SK-N-SH (cell line): ENCODE data around the gene CDH22. TPM values are rescaled to one million over a fixed set of nuclear protein-coding genes. Genes with fewer than 3 reads are reported as not detected.

Experiments used
- CTCF ChIA-PET: fragments of 300-600, 350-600 bp; formaldehyde crosslinking; extraction: SDS; loops from one replicate; lab custom pipeline; 2021; lab: Yijun Ruan, JAX
- POLR2A ChIA-PET: fragments of 350-600 bp; sonication (Branson Sonifier 250); formaldehyde crosslinking; extraction: SDS; loops from one replicate; lab custom pipeline; 2020; ENCODE audit warnings: antibody characterized with exemption, inconsistent platforms; lab: Yijun Ruan, JAX
- DNase-seq: peaks from one replicate; pipeline ENCODE4 v3.0.0; 2012
- H2AFZ ChIP-seq: fragments of 200-600 bp; sonication (generic); 2 replicates; pipeline ENCODE4 v1.8.1; 2016; ENCODE audit warnings: antibody characterized with exemption, mild to moderate bottlenecking, low read depth
- H3F3A ChIP-seq: fragments of 200-600 bp; sonication (generic); replicated peaks from 2 replicates; pipeline ENCODE3; 2016; ENCODE audit warnings: antibody characterized with exemption, mild to moderate bottlenecking; ENCODE audit not compliant: insufficient read depth
- H3K27ac ChIP-seq, 2 experiments: fragments of 200-500 bp in 1 of 2; fragments of 200-600 bp in 1 of 2; sonication (Bioruptor generic) in 1 of 2; sonication (generic), shearing (Covaris generic) in 1 of 2; 2 replicates each; pipeline versions ENCODE4 v1.5.1 to v1.6.1; 2014 to 2016; ENCODE audit warnings: low read depth in 2 of 2, inconsistent platforms in 1 of 2, low read length in 1 of 2, mild to moderate bottlenecking in 1 of 2, mixed read lengths in 1 of 2
- H3K27me3 ChIP-seq: fragments of 200-600 bp; sonication (generic), shearing (Covaris generic); 2 replicates; pipeline ENCODE4 v1.6.1; 2016; ENCODE audit warnings: mixed run types; ENCODE audit not compliant: insufficient read depth
- H3K36me3 ChIP-seq, 2 experiments: fragments of 200-500 bp in 1 of 2; fragments of 200-600 bp in 1 of 2; sonication (Bioruptor generic) in 1 of 2; sonication (generic) in 1 of 2; replicated peaks in 1 of 2; 2 replicates each; pipeline versions ENCODE3 to v1.5.1; 2014 to 2016; ENCODE audit warnings: low read length in 1 of 2, mild to moderate bottlenecking in 1 of 2; ENCODE audit not compliant: insufficient read depth in 2 of 2, control insufficient read depth in 1 of 2
- H3K4me1 ChIP-seq, 2 experiments: fragments of 200-500 bp in 1 of 2; fragments of 200-600 bp in 1 of 2; sonication (Bioruptor generic) in 1 of 2; sonication (generic), shearing (Covaris generic) in 1 of 2; 2 replicates each; pipeline versions ENCODE4 v1.5.1 to v1.6.1; 2014 to 2016; ENCODE audit warnings: low read depth in 1 of 2, low read length in 1 of 2, mixed run types in 1 of 2; ENCODE audit not compliant: insufficient read depth in 2 of 2, control insufficient read depth in 1 of 2
- H3K4me2 ChIP-seq: fragments of 200-600 bp; sonication (generic), shearing (Covaris generic); 2 replicates; pipeline ENCODE4 v1.6.1; 2017; ENCODE audit warnings: mixed run types
- H3K4me3 ChIP-seq, 2 experiments: fragments of 200-500 bp in 1 of 2; fragments of 200-600 bp in 1 of 2; sonication (Bioruptor generic) in 1 of 2; sonication (generic), shearing (Covaris generic) in 1 of 2; 2 replicates each; pipeline versions ENCODE4 v1.5.1 to v1.8.1; 2014 to 2016; ENCODE audit warnings: low read depth in 2 of 2, inconsistent platforms in 1 of 2, low read length in 1 of 2, mild to moderate bottlenecking in 1 of 2, mixed read lengths in 1 of 2, moderate library complexity in 1 of 2
- H3K79me2 ChIP-seq: fragments of 200-600 bp; sonication (generic); 2 replicates; pipeline ENCODE4 v1.8.1; 2017; ENCODE audit warnings: mild to moderate bottlenecking; ENCODE audit not compliant: insufficient read depth
- H3K9ac ChIP-seq: fragments of 200-600 bp; sonication (generic); 2 replicates; pipeline ENCODE4 v1.6.1; 2017; ENCODE audit warnings: mixed run types
- H3K9me2 ChIP-seq: fragments of 200-600 bp; sonication (generic); 2 replicates; pipeline ENCODE4 v1.6.1; 2017; ENCODE audit warnings: mixed run types
- H3K9me3 ChIP-seq: fragments of 200-600 bp; sonication (generic); 2 replicates; pipeline ENCODE4 v1.6.1; 2017; ENCODE audit warnings: mixed run types, mild to moderate bottlenecking, moderate library complexity
- H4K20me1 ChIP-seq: fragments of 200-600 bp; sonication (generic); 2 replicates; pipeline ENCODE4 v1.6.1; 2017; ENCODE audit warnings: mild to moderate bottlenecking, mixed run types; ENCODE audit not compliant: insufficient read depth
- ELF1 ChIP-seq: IDR thresholded peaks from 2 replicates; pipeline ENCODE4 v1.4.0; 2012
- EP300 ChIP-seq, 2 experiments: IDR thresholded peaks; 2 replicates each; pipeline versions ENCODE4 v1.4.0 to v1.6.1; 2012; ENCODE audit warnings: borderline replicate concordance in 1 of 2, low read depth in 1 of 2, low read length in 1 of 2
- FOSL2 ChIP-seq: IDR thresholded peaks from 2 replicates; pipeline ENCODE4 v1.4.0; 2012; ENCODE audit warnings: low read depth, mild to moderate bottlenecking, moderate library complexity, borderline replicate concordance
- FOXJ3 ChIP-seq: sonication (generic); formaldehyde crosslinking; IDR thresholded peaks from 2 replicates; pipeline ENCODE4 v1.5.1; 2020; ENCODE audit warnings: mild to moderate bottlenecking, missing genetic modification reagents
- FOXM1 ChIP-seq: IDR thresholded peaks from 2 replicates; pipeline ENCODE4 v1.4.0; 2012; ENCODE audit warnings: low read depth, mild to moderate bottlenecking
- MEF2A ChIP-seq: IDR thresholded peaks from 2 replicates; pipeline ENCODE4 v1.4.0; 2012; ENCODE audit warnings: low read depth, borderline replicate concordance
- MXI1 ChIP-seq: IDR thresholded peaks from 2 replicates; pipeline ENCODE4 v1.6.1; 2012; ENCODE audit warnings: mild to moderate bottlenecking, low read depth, low read length, improper control_type of control experiment
- NRF1 ChIP-seq: IDR thresholded peaks from 2 replicates; pipeline ENCODE4 v1.6.1; 2012; ENCODE audit warnings: low read depth, mild to moderate bottlenecking, low read length
- POLR2AphosphoS5 ChIP-seq: IDR thresholded peaks from 2 replicates; pipeline ENCODE4 v1.6.1; 2012; ENCODE audit warnings: low read depth, low read length
- RXRA ChIP-seq: IDR thresholded peaks from 2 replicates; pipeline ENCODE4 v1.4.0; 2012; ENCODE audit warnings: low read depth, mild to moderate bottlenecking, borderline replicate concordance
- SMC3 ChIP-seq: IDR thresholded peaks from 2 replicates; pipeline ENCODE4 v1.6.1; 2012; ENCODE audit warnings: low read depth, low read length, improper control_type of control experiment
- TEAD4 ChIP-seq: IDR thresholded peaks from 2 replicates; pipeline ENCODE4 v1.4.0; 2012; ENCODE audit warnings: mild to moderate bottlenecking, borderline replicate concordance; ENCODE audit not compliant: insufficient read depth
- WGBS: methylation state at CpG from one replicate; pipeline ENCODE4 v1.1.6; 2017; ENCODE audit warnings: low lambda C conversion rate; 5-methylcytosine and 5-hydroxymethylcytosine counted together
- polyA plus RNA-seq, 3 experiments: library from polyadenylated mRNA; depleted of rRNA; stranded (reverse); fragments of >200 nt; gene quantifications; 2 replicates each; pipeline ENCODE4 v1.2.3, GENCODE V29; 2012
- TF ChIP-seq, protein P1 (sequence below): IDR thresholded peaks from 2 replicates; pipeline ENCODE4 v1.6.1; 2012; ENCODE audit warnings: mild to moderate bottlenecking, low read depth, low read length, moderate library complexity
- TF ChIP-seq, protein P2 (sequence below): fragments of 150-350 bp; IDR thresholded peaks from 2 replicates; pipeline ENCODE4 v1.6.1; 2016; ENCODE audit warnings: mild to moderate bottlenecking, low read depth, low read length

Gene CDH22
- polyA plus RNA-seq, 1 of the 3 experiments (the other 2 are of a cell fraction) = not detected

DNA sequence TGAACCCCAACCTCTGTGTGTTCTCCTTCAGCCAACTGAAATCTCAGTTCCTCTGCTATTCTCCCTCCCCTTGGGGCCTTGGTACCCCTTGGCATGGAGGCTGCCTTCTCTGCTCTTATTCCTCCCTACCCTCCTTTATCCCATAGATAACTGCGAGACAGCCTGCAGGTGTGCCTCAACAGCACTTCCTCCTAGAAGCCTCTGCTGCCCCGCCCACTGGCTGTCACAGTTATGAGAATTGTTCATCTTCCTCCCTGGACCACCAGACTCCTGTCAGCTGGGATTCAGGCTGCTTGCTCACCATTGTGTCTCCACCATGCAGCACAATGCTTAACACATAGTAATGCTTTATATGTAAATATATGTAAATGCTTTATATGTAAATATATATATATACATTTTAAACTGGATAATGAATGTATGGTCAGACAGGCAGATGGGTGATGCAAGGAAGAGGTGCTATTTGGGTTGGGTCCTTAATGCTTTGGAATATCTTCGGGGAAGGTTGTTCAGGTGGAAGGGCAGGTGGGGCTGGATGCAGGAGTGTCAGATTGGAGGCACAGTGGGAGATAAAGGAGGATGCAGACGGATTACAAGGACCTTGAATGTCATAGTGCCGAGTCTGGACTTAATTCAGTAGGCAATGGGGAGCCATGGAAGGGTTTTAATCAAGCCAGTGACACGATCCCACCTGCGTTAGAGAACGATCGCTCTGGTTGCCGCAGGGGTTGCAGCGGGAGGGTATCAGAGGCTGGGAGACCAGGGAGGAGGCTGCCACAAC is 4.9 kb downstream of the CDH22 start:
- no peak for DNase-seq
- no peak overlapping the region for H3K4me3 ChIP-seq
- no peak overlapping the region for H2AFZ ChIP-seq
- no peak overlapping the region for H3K4me2 ChIP-seq
- TF ChIP-seq RXRA (no peak), FOSL2 (no peak), EP300 (IDR thresholded peaks at IDR 0.05; ENCODE audit: borderline replicate concordance in 1 of 2, low read depth in 1 of 2, low read length in 1 of 2) (no peak), ELF1 (no peak), POLR2AphosphoS5 (no peak), SMC3 (no peak), MXI1 (no peak), NRF1 (no peak)
- TF ChIP-seq, all 33 proteins: peak for 0
- Histone ChIP-seq H3K9me3 (no peaks in the 10 kb centered on the region), H3K9ac (no peak overlapping the region), H3K36me3 (no peaks in the 10 kb centered on the region), H3K27me3 (peaks cover 22% of the 10 kb centered on the region), H4K20me1 (no peaks in the 10 kb centered on the region), H3K4me1 (peaks cover 0 to 3% of the 10 kb centered on the region in 2 experiments; a peak in 1 of 4 replicates), H3K79me2 (no peaks in the 10 kb centered on the region), H3K27ac (no peak overlapping the region), H3K9me2 (no peaks in the 10 kb centered on the region), H3F3A (no peaks in the 10 kb centered on the region)
- ChIA-PET POLR2A (no interaction called here), CTCF (interaction anchor here (0.6 to 14.2 kb wide), 4 partner anchors 43 to 212 kb away, joined by 3 to 190 read pairs (median 88); no protein-coding TSS in a partner anchor)
- 54% methylated on average over 11 of the region's 11 CpGs for WGBS

DNA sequence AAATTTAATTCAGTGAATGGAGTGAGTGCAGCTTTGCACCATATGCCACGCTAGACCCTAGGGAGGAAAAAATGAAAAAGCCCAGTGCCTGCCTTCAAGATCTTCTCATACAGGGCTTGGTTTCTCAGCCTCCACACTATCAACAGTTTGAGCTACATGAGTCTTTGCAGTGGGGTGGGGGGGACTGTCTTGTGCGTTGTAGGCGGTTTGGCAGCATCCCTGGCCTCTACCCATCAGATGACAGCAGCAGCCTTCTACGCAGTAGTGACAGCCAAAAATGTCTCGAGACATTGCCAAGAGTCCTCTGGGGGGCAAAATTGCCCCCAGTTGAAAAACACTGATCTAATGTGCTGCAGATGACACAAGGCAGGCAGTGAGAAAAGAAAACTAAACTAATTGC is 6.2 kb downstream of the CDH22 start:
- TF ChIP-seq MXI1 (no peak), NRF1 (no peak), MEF2A (no peak), TEAD4 (no peak), FOXM1 (no peak), FOXJ3 (CRISPR knock-in tag) (no peak)
- TF ChIP-seq, protein P1, sequence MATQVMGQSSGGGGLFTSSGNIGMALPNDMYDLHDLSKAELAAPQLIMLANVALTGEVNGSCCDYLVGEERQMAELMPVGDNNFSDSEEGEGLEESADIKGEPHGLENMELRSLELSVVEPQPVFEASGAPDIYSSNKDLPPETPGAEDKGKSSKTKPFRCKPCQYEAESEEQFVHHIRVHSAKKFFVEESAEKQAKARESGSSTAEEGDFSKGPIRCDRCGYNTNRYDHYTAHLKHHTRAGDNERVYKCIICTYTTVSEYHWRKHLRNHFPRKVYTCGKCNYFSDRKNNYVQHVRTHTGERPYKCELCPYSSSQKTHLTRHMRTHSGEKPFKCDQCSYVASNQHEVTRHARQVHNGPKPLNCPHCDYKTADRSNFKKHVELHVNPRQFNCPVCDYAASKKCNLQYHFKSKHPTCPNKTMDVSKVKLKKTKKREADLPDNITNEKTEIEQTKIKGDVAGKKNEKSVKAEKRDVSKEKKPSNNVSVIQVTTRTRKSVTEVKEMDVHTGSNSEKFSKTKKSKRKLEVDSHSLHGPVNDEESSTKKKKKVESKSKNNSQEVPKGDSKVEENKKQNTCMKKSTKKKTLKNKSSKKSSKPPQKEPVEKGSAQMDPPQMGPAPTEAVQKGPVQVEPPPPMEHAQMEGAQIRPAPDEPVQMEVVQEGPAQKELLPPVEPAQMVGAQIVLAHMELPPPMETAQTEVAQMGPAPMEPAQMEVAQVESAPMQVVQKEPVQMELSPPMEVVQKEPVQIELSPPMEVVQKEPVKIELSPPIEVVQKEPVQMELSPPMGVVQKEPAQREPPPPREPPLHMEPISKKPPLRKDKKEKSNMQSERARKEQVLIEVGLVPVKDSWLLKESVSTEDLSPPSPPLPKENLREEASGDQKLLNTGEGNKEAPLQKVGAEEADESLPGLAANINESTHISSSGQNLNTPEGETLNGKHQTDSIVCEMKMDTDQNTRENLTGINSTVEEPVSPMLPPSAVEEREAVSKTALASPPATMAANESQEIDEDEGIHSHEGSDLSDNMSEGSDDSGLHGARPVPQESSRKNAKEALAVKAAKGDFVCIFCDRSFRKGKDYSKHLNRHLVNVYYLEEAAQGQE = no peak
- TF ChIP-seq, protein P2, sequence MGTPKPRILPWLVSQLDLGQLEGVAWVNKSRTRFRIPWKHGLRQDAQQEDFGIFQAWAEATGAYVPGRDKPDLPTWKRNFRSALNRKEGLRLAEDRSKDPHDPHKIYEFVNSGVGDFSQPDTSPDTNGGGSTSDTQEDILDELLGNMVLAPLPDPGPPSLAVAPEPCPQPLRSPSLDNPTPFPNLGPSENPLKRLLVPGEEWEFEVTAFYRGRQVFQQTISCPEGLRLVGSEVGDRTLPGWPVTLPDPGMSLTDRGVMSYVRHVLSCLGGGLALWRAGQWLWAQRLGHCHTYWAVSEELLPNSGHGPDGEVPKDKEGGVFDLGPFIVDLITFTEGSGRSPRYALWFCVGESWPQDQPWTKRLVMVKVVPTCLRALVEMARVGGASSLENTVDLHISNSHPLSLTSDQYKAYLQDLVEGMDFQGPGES = no peak
- Histone ChIP-seq H3K79me2 (no peaks in the 10 kb centered on the region), H3K27ac (no peak overlapping the region), H2AFZ (no peak overlapping the region), H3K4me3 (no peak overlapping the region), H3K4me1 (peaks cover 0 to 3% of the 10 kb centered on the region in 2 experiments; a peak in 1 of 4 replicates), H3K36me3 (no peaks in the 10 kb centered on the region), H3K4me2 (no peak overlapping the region), H3K27me3 (peaks cover 15% of the 10 kb centered on the region), H3K9me3 (no peaks in the 10 kb centered on the region), H3K9me2 (no peaks in the 10 kb centered on the region), H3F3A (no peaks in the 10 kb centered on the region), H3K9ac (no peak overlapping the region), H4K20me1 (no peaks in the 10 kb centered on the region)
- ChIA-PET CTCF (interaction anchor here (0.9 to 14.2 kb wide), 4 partner anchors 9 to 288 kb away, joined by 3 to 190 read pairs (median 72); no protein-coding TSS in a partner anchor), POLR2A (no interaction called here)
- no peak for DNase-seq
- 58% methylated on average over 5 of the region's 5 CpGs for WGBS
